Measurements from ENCODE around the gene HM13.

HM13 gene

DNA sequence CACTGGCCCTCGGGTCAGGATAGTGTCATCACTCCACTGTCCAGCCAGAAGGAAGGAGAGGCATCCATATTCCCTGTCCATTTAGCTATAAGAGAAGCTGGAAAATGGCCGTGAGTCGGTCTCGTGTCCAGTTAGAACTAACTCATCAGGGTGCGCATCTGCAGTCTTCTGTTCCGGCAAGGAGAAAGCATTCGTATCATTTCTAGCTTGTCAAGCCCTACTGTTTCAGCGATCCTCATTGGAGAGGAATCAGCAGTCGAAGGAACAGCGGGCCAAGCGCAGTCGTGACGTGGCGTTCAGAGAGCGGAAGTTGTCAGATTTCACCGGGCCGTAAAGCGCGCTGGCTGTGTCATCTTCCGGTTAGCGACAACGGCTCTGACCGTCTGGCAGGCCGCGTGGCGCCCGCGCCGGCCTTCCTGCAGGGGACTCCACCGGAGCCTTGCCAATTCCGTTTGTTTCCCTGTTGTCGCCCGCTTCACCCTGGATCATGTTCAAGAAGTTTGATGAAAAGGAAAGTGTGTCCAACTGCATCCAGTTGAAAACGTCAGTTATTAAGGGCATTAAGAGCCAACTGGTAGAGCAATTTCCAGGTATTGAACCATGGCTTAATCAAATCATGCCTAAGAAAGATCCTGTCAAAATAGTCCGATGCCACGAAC, 32.9 kb downstream of the HM13 start:
- H3K27me3 ChIP-seq (ENCODE audit: control insufficient read depth, insufficient read depth, low read length) = no peaks in the 10 kb centered on the region
- H3K27ac ChIP-seq (ENCODE audit: low read length) = peak overlapping the region; percentile 18
- H3K36me3 ChIP-seq (ENCODE audit: control insufficient read depth, low read depth, low read length) = peaks cover 45% of the 10 kb centered on the region
- peak overlapping the region; percentile 69 for H3K4me3 ChIP-seq (ENCODE audit: low read length)
- H3K4me1 ChIP-seq (ENCODE audit: control insufficient read depth, low read depth, low read length) = no peaks in the 10 kb centered on the region
- H3K9ac ChIP-seq (ENCODE audit: low read length) = peak overlapping the region; percentile 76
- no peaks in the 10 kb centered on the region for H3K9me3 ChIP-seq (ENCODE audit: control insufficient read depth, low read depth, low read length)

DNA sequence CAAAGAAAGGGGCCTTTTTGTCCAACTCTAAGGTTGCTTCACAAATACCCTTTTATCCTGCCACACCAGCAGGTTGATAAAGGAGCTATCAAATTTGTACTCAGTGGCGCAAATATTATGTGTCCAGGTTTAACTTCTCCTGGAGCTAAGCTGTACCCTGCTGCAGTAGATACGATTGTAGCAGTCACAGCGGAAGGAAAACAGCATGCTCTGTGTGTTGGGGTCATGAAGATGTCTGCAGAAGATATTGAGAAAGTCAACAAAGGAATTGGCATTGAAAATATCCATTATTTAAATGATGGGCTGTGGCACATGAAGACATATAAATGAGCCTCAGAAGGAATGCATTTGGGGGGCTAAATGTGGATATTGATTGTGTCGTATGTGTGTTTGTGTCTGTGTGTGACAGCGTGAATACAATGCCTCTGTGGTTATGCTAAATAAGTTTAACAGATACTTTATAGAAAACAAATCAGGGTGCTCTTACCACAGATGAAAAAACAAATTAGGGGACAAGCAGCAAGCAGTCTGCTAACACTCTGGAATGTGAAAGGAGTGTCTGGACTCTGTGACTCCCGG, 33.6 kb downstream of the HM13 start:
- Histone ChIP-seq H3K9me3 (ENCODE audit: control insufficient read depth, low read depth, low read length) (no peaks in the 10 kb centered on the region), H3K4me1 (ENCODE audit: control insufficient read depth, low read depth, low read length) (no peaks in the 10 kb centered on the region), H3K27ac (ENCODE audit: low read length) (no peak overlapping the region), H3K27me3 (ENCODE audit: control insufficient read depth, insufficient read depth, low read length) (no peaks in the 10 kb centered on the region), H3K36me3 (ENCODE audit: control insufficient read depth, low read depth, low read length) (peaks cover 46% of the 10 kb centered on the region), H3K9ac (ENCODE audit: low read length) (peak overlapping the region; percentile 76), H3K4me3 (ENCODE audit: low read length) (peak overlapping the region; percentile 69)

DNA sequence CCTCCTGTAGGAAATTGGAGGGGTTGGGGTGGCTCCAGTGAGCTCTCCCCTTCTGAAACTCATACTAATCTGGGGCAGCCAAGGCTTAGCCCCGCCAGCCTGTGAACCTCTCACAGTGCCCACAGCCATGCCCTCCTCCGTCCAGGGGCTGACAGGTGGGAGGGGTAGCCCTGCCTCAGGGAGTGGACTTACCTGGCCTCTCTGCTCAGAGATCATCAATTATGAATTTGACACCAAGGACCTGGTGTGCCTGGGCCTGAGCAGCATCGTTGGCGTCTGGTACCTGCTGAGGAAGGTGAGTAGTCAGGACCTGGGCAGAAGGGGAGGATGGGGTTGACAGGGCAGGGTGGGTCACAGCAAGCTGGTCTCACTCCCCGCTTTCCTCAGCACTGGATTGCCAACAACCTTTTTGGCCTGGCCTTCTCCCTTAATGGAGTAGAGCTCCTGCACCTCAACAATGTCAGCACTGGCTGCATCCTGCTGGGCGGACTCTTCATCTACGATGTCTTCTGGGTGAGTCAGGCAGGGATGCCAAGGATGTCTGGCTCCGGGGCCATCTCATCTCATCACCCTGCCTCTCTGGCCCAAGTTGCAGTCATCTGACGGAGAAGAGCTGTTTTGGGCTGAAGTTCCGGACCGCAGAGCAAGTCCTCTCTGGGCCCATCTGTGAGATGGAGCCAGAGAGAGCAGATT, 34.7 kb downstream of the HM13 start:
- Histone ChIP-seq H3K4me3 (ENCODE audit: low read length) (no peak overlapping the region), H3K27me3 (ENCODE audit: control insufficient read depth, insufficient read depth, low read length) (no peaks in the 10 kb centered on the region), H3K4me1 (ENCODE audit: control insufficient read depth, low read depth, low read length) (no peaks in the 10 kb centered on the region), H3K9ac (ENCODE audit: low read length) (no peak overlapping the region), H3K9me3 (ENCODE audit: control insufficient read depth, low read depth, low read length) (no peaks in the 10 kb centered on the region), H3K27ac (ENCODE audit: low read length) (no peak overlapping the region), H3K36me3 (ENCODE audit: control insufficient read depth, low read depth, low read length) (peaks cover 52% of the 10 kb centered on the region)

DNA sequence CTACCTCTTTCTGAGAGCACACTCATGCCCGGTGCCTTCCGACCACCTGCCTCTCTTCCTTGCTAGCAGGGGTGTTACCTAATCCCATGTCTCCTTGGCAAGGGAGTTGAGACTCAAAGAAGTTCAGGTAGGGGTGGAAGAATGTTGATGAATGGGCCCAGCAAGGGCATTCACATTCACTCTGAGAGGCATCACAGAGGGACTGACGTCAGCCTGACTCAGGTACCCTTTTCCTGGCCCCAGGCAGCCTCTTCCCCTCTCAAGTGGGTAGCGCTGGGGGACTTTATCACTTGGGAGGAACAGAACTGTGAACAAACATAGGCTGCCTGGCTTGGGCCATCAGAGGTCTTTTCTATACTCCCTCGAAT, 35.3 kb downstream of the HM13 start:
- H3K4me1 ChIP-seq (ENCODE audit: control insufficient read depth, low read depth, low read length) = no peaks in the 10 kb centered on the region
- H3K36me3 ChIP-seq (ENCODE audit: control insufficient read depth, low read depth, low read length) = peaks cover 52% of the 10 kb centered on the region
- H3K4me3 ChIP-seq (ENCODE audit: low read length) = no peak overlapping the region
- no peak overlapping the region for H3K9ac ChIP-seq (ENCODE audit: low read length)
- H3K27me3 ChIP-seq (ENCODE audit: control insufficient read depth, insufficient read depth, low read length) = no peaks in the 10 kb centered on the region
- no peaks in the 10 kb centered on the region for H3K9me3 ChIP-seq (ENCODE audit: control insufficient read depth, low read depth, low read length)
- H3K27ac ChIP-seq (ENCODE audit: low read length) = no peak overlapping the region

DNA sequence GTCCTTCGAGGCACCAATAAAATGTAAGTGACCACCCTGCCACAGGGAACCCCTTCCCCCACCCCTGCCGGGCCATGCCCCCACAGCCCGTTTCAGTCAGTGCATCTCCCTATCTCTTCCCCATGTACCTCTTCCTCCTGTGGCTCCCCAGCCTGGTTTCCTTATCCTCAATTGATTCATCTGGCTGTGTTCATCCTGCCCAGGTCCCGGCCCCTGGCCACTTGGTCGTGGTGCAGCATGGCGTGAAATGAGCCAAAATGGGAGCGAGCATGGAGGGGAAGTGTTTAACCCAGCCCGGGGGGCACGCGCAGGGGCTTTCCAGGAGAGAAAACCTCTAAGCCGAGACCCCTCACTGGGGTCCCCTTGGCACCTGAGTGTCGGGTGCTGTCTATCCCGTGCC, 35.9 kb downstream of the HM13 start:
- H3K4me3 ChIP-seq (ENCODE audit: low read length) = no peak overlapping the region
- H3K36me3 ChIP-seq (ENCODE audit: control insufficient read depth, low read depth, low read length) = peaks cover 48% of the 10 kb centered on the region

DNA sequence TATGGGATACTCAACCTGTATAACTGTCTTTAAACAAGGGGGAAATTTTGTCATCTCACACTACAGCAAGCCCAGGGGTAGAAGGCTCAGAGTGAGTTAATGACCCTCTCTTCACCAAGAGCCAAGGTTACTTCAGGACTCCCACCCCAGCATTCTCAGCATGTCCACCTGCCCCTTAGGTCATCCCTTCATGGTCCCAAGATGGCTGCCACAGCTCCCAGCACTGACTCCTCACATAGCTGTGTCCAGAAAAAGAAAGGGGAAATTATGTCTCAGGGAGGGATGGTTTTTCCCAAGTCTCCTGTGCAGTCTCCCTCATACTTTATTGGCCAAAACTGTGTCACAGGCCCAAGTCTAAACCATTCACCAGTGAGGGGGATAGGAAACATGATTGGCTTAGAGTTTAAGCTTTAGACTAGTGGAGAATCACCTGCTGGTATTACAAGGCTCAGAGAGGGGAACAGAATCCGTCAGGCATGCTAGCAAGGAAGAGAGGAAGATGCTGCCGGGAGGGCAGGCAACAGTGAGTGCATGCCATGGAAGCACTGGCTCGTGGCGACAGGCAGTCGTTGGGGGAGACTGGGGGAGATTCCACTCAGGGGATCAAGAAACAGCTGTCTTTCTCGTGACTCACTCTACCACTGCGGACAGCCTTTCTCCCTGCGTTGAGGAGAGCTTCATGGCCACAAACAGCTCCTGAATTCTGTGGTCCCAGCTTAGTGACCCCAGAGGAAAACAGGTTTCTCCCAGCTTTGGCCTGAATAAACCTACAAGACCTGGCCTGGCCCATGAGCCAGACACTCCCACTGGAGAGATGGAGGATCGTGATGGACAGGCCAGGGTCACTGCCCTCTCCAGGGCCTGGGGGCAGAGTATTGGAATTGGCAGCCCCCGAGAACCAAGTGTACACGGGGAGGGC, 37.2 kb downstream of the HM13 start:
- Histone ChIP-seq H3K4me3 (ENCODE audit: low read length) (no peak overlapping the region), H3K36me3 (ENCODE audit: control insufficient read depth, low read depth, low read length) (peaks cover 48% of the 10 kb centered on the region), H3K9ac (ENCODE audit: low read length) (no peak overlapping the region), H3K9me3 (ENCODE audit: control insufficient read depth, low read depth, low read length) (no peaks in the 10 kb centered on the region), H3K27ac (ENCODE audit: low read length) (no peak overlapping the region), H3K4me1 (ENCODE audit: control insufficient read depth, low read depth, low read length) (no peaks in the 10 kb centered on the region), H3K27me3 (ENCODE audit: control insufficient read depth, insufficient read depth, low read length) (no peaks in the 10 kb centered on the region)

More for the DNA sequence above, 35.9 kb downstream of the HM13 start:
- no peaks in the 10 kb centered on the region for H3K27me3 ChIP-seq (ENCODE audit: control insufficient read depth, insufficient read depth, low read length)
- H3K9me3 ChIP-seq (ENCODE audit: control insufficient read depth, low read depth, low read length) = no peaks in the 10 kb centered on the region
- no peak overlapping the region for H3K27ac ChIP-seq (ENCODE audit: low read length)
- H3K4me1 ChIP-seq (ENCODE audit: control insufficient read depth, low read depth, low read length) = no peaks in the 10 kb centered on the region
- no peak overlapping the region for H3K9ac ChIP-seq (ENCODE audit: low read length)

DNA sequence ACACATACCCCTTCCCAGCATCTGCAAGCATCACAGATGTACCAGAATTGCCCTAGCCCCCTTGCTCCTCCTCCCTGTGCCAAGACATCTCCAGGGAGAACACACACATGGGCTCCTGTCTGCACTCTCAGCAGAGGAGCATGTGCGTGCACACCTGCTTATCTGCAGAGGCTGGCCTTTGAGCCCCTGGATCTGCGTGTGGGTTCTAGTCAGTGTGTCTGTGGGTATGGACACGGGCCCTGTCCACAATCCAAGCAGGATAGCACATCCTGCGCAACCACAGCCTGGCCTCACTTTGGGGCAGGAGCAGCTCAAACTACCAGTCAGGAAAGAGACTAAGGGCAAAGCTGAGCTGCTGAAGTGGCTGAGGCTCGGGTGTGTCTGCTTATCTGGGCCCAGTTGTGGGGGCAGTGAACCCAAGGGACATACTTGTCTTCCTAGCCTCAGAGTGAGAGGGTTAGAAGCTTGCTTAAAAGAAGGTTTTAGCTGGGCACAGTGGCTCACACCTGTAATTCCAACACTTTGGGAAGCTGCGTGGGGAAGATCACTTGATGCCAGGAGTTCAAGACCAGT, 41.0 kb downstream of the HM13 start:
- Histone ChIP-seq H3K4me3 (ENCODE audit: low read length) (no peak overlapping the region), H3K4me1 (ENCODE audit: control insufficient read depth, low read depth, low read length) (no peaks in the 10 kb centered on the region), H3K9me3 (ENCODE audit: control insufficient read depth, low read depth, low read length) (no peaks in the 10 kb centered on the region), H3K27ac (ENCODE audit: low read length) (no peak overlapping the region), H3K9ac (ENCODE audit: low read length) (no peak overlapping the region), H3K36me3 (ENCODE audit: control insufficient read depth, low read depth, low read length) (peaks cover 31% of the 10 kb centered on the region), H3K27me3 (ENCODE audit: control insufficient read depth, insufficient read depth, low read length) (no peaks in the 10 kb centered on the region)

DNA sequence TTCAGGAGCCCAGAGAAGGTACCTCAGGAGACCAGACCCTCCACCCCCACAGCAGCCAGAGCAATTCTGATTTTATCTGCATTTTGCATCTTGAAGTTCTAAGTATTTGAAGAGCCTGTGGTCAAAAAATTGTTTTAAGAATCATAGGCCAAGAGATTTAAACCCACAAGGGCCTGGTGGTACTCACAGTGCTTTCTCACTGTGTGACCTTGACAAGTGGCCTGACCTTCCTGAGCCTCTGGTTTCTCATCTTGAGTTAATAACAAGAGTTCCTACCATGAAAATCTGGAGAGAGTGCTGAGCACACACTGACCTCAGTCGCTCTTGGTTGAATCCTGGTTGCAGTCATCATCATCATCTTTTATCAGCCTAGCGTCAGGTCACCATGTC, 45.5 kb downstream of the HM13 start:
- H3K4me1 ChIP-seq (ENCODE audit: control insufficient read depth, low read depth, low read length) = no peaks in the 10 kb centered on the region
- H3K36me3 ChIP-seq (ENCODE audit: control insufficient read depth, low read depth, low read length) = peaks cover 36% of the 10 kb centered on the region
- H3K9me3 ChIP-seq (ENCODE audit: control insufficient read depth, low read depth, low read length) = no peaks in the 10 kb centered on the region
- H3K4me3 ChIP-seq (ENCODE audit: low read length) = no peak overlapping the region
- peak overlapping the region; percentile 43 for H3K27ac ChIP-seq (ENCODE audit: low read length)
- H3K27me3 ChIP-seq (ENCODE audit: control insufficient read depth, insufficient read depth, low read length) = no peaks in the 10 kb centered on the region
- no peak overlapping the region for H3K9ac ChIP-seq (ENCODE audit: low read length)

DNA sequence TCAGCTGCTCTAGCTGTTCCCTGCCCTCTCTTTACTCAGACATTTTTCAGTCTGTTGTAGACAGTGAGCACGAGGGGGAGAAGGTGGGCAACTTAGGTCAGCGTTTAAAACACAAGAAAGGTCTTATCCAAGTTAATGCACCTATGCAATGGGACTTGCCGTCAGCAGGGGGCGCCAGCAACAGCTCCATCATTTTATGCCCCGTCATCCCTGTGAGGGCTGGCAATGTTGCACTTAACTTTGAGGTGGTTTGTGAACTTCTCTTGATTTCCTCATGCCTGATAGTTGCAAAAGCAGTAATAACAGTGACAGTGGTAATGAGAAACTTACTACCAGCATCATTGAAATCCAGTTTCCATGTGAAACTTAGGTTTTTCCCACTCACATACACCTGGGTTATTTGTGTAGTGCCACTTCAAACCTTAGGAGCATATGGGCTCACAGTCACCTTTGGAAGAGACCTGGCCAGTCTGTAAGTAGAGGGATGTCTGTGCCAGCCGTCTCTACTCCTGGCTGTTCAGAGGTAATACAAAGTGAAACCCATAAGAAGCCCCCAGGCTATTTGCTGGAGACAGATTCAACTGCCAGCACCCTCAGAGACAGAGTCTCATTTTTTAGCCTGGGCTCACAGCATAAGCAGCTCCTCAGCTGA, 46.0 kb downstream of the HM13 start:
- H3K4me1 ChIP-seq (ENCODE audit: control insufficient read depth, low read depth, low read length) = no peaks in the 10 kb centered on the region
- H3K36me3 ChIP-seq (ENCODE audit: control insufficient read depth, low read depth, low read length) = peaks cover 36% of the 10 kb centered on the region
- no peak overlapping the region for H3K4me3 ChIP-seq (ENCODE audit: low read length)
- H3K9ac ChIP-seq (ENCODE audit: low read length) = peak overlapping the region; percentile 17
- peak overlapping the region; percentile 43 for H3K27ac ChIP-seq (ENCODE audit: low read length)
- H3K27me3 ChIP-seq (ENCODE audit: control insufficient read depth, insufficient read depth, low read length) = no peaks in the 10 kb centered on the region
- H3K9me3 ChIP-seq (ENCODE audit: control insufficient read depth, low read depth, low read length) = no peaks in the 10 kb centered on the region

DNA sequence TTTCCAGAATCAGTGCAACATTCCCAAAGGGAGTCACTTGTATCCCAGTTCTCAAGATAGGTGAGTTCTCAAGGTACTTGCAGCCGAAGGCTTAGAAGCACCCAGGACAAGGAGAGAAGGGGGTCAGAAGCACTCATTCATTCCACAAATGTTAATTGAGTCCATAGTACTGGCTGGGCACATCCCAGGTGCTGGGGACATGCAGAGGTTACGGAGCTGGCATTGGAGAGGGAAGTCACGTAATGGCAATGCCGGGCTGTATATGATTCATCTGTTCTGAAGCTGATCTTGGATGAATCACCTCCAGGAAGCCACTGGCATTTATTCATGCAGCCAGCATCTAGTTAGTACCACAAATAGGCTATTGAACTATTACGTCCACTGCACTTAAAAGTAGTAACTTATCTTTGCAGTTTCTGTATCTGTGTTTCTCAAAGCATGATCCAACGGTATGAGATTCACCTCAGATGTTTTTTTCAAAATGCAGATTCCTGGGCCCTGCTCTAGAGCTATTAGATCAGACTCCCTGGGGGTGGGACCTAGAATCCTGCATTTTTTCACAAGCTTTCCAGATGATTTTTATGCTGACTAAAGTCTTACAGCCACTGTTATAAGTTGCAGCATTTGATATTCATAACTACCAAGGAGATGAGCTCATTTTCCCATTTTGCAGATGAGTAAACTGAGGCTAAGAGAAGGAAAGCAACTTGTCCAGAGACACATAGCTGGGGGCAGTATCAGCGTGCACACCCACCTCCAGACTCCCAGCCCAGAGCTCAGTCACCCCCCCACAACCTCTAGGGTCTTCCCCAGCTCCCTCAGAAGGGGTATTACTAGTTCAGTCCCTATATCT, 46.7 kb downstream of the HM13 start:
- Histone ChIP-seq H3K27ac (ENCODE audit: low read length) (no peak overlapping the region), H3K4me1 (ENCODE audit: control insufficient read depth, low read depth, low read length) (no peaks in the 10 kb centered on the region), H3K36me3 (ENCODE audit: control insufficient read depth, low read depth, low read length) (peaks cover 36% of the 10 kb centered on the region), H3K27me3 (ENCODE audit: control insufficient read depth, insufficient read depth, low read length) (no peaks in the 10 kb centered on the region), H3K9ac (ENCODE audit: low read length) (peak overlapping the region; percentile 17), H3K4me3 (ENCODE audit: low read length) (no peak overlapping the region), H3K9me3 (ENCODE audit: control insufficient read depth, low read depth, low read length) (no peaks in the 10 kb centered on the region)

Data from iPS-18a (cell line).